Colonic mucosa (tissue), 4 donors: Measurements from ENCODE around the gene VWCE. TPM values are rescaled to one million over a fixed set of nuclear protein-coding genes. Genes with fewer than 3 reads are reported as not detected.

ENCODE experiments used
- DNase-seq: peaks from one replicate; pipeline ENCODE4 v3.0.0-alpha.2; 2020
- H3K27ac ChIP-seq: fragments of 200-600 bp; one replicate; pipeline ENCODE4 v1.8.0; 2021
- H3K27me3 ChIP-seq: fragments of 200-600 bp; one replicate; pipeline ENCODE4 v1.8.0; 2021
- H3K36me3 ChIP-seq: fragments of 200-600 bp; one replicate; pipeline ENCODE4 v1.8.0; 2021
- H3K4me1 ChIP-seq: fragments of 200-600 bp; one replicate; pipeline ENCODE4 v1.8.0; 2021; ENCODE audit warnings: mild to moderate bottlenecking
- H3K4me3 ChIP-seq: fragments of 200-600 bp; one replicate; pipeline ENCODE4 v1.8.0; 2021
- H3K9ac ChIP-seq, 2 donors: one replicate each; pipeline ENCODE4 v1.7.0; 2013; ENCODE audit warnings: control low read depth in 2 of 2, low read depth in 2 of 2, low read length in 2 of 2
- H3K9me3 ChIP-seq: fragments of 200-600 bp; one replicate; pipeline ENCODE4 v1.8.0; 2021
- CTCF ChIP-seq: fragments of 200-600 bp; IDR thresholded peaks from one replicate; pipeline ENCODE4 v1.8.0; 2022; ENCODE audit warnings: antibody characterized with exemption, mild to moderate bottlenecking
- intact Hi-C: fragments of 100-400 bp; cut with DNase I; formaldehyde crosslinking; loops from one replicate; pipeline ENCODE4 v1.14.1; 2022
- total RNA-seq, 2 donors: library from RNA; stranded (reverse); fragmentation: NEBNext Ultra II Directional in 1 of 2; extraction: Animal tissue kit (Norgen Biotek cat#: 25700) in 1 of 2; gene quantifications; one replicate each; pipeline ENCODE4 v1.2.1, GENCODE V29; 2021
- donor health status: healthy.
- donor health status: DM: no; HTN: no; CAD: no.
- donor health status: DM: no; HTN: no; CAD: no.

VWCE gene
- total RNA-seq, 2 donors from 2014 or later = 0.37 to 0.58 TPM

- H3K27ac ChIP-seq = no peak overlapping the region
- no peaks in the 10 kb centered on the region for H3K36me3 ChIP-seq
- H3K9me3 ChIP-seq = no peaks in the 10 kb centered on the region
- H3K4me1 ChIP-seq = no peaks in the 10 kb centered on the region
- intact Hi-C loops = no loop called here
- DNase-seq = no peak
- no peaks in the 10 kb centered on the region for H3K27me3 ChIP-seq
- TF ChIP-seq CTCF = no peak
- H3K9ac ChIP-seq = no peak overlapping the region
- no peak overlapping the region for H3K4me3 ChIP-seq
These were observed 14.1 kb downstream of the VWCE start for GRCh38 chr11:61280883-61281580.

GRCh38 chr11:61279934-61280659 lies 15.0 kb downstream of the VWCE start:
- Histone ChIP-seq H3K36me3 (no peaks in the 10 kb centered on the region), H3K27ac (no peak overlapping the region), H3K4me1 (no peaks in the 10 kb centered on the region), H3K4me3 (no peak overlapping the region), H3K9ac (no peak overlapping the region), H3K27me3 (no peaks in the 10 kb centered on the region), H3K9me3 (no peaks in the 10 kb centered on the region)
- no peak for TF ChIP-seq CTCF
- intact Hi-C loops = no loop called here
- no peak for DNase-seq

- H3K27me3 ChIP-seq = no peaks in the 10 kb centered on the region
- intact Hi-C loops = no loop called here
- DNase-seq = no peak
- H3K4me3 ChIP-seq = no peak overlapping the region
- H3K4me1 ChIP-seq = no peaks in the 10 kb centered on the region
- H3K27ac ChIP-seq = no peak overlapping the region
- TF ChIP-seq CTCF = no peak
- no peaks in the 10 kb centered on the region for H3K9me3 ChIP-seq
- H3K9ac ChIP-seq = no peak overlapping the region
- H3K36me3 ChIP-seq = no peaks in the 10 kb centered on the region
These were observed 17.1 kb downstream of the VWCE start for GRCh38 chr11:61278001-61278470.

- Histone ChIP-seq H3K27ac (no peak overlapping the region), H3K36me3 (no peaks in the 10 kb centered on the region), H3K9me3 (no peaks in the 10 kb centered on the region), H3K9ac (no peak overlapping the region), H3K4me1 (no peaks in the 10 kb centered on the region), H3K27me3 (no peaks in the 10 kb centered on the region), H3K4me3 (no peak overlapping the region)
- DNase-seq = no peak
- TF ChIP-seq CTCF = no peak
- intact Hi-C loops = no loop called here
These were observed 17.7 kb downstream of the VWCE start for GRCh38 chr11:61277186-61278000.

GRCh38 chr11:61275191-61275590 lies 19.9 kb downstream of the VWCE start:
- H3K4me3 ChIP-seq = no peak overlapping the region
- DNase-seq = no peak
- TF ChIP-seq CTCF = no peak
- H3K9me3 ChIP-seq = no peaks in the 10 kb centered on the region
- no peaks in the 10 kb centered on the region for H3K4me1 ChIP-seq
- intact Hi-C loops = no loop called here
- H3K36me3 ChIP-seq = no peaks in the 10 kb centered on the region
- no peak overlapping the region for H3K27ac ChIP-seq
- H3K27me3 ChIP-seq = no peaks in the 10 kb centered on the region
- no peak overlapping the region for H3K9ac ChIP-seq
